ENCODE data around the gene MRPL28.
"Not testable (repeated sequence)": the region's sequence is repeated elsewhere in the genome, so short reads cannot be mapped to it uniquely, and the experiment has no call there.

MRPL28 gene

GRCh38 chr16:339680-340079 is 30.7 kb downstream of the MRPL28 start:
- no peak for DNase-seq (ENCODE audit: low read depth)

- no peak for DNase-seq (ENCODE audit: low read depth)
These were observed 32.3 kb downstream of the MRPL28 start for GRCh38 chr16:337975-338575.

- no peak for DNase-seq (ENCODE audit: low read depth)
These were observed 32.9 kb downstream of the MRPL28 start for GRCh38 chr16:337437-337836.

GRCh38 chr16:336269-336668 is 34.1 kb downstream of the MRPL28 start:
- no peak for DNase-seq (ENCODE audit: low read depth)

- not testable (repeated sequence) for DNase-seq (ENCODE audit: low read depth)
These were observed 35.3 kb downstream of the MRPL28 start for GRCh38 chr16:334861-335632.

- DNase-seq (ENCODE audit: low read depth) = not testable (repeated sequence)
These were observed 36.0 kb downstream of the MRPL28 start for GRCh38 chr16:334164-334832.

GRCh38 chr16:333406-334094 is 36.8 kb downstream of the MRPL28 start:
- DNase-seq (ENCODE audit: low read depth) = no peak

- not testable (repeated sequence) for DNase-seq (ENCODE audit: low read depth)
These were observed 39.0 kb downstream of the MRPL28 start for GRCh38 chr16:331181-331814.

GRCh38 chr16:330741-331140 is 39.6 kb downstream of the MRPL28 start:
- no peak for DNase-seq (ENCODE audit: low read depth)

- DNase-seq (ENCODE audit: low read depth) = no peak
These were observed 44.8 kb downstream of the MRPL28 start for GRCh38 chr16:325375-326145.

- DNase-seq (ENCODE audit: low read depth) = no peak
These were observed 45.6 kb downstream of the MRPL28 start for GRCh38 chr16:324451-325334.

GRCh38 chr16:324201-324450 is 46.2 kb downstream of the MRPL28 start:
- DNase-seq (ENCODE audit: low read depth) = no peak

GRCh38 chr16:322476-323143 is 47.7 kb downstream of the MRPL28 start:
- no peak for DNase-seq (ENCODE audit: low read depth)

- DNase-seq (ENCODE audit: low read depth) = no peak
These were observed 48.8 kb downstream of the MRPL28 start for GRCh38 chr16:321532-321931.

GRCh38 chr16:320206-320605 is 50.1 kb downstream of the MRPL28 start:
- DNase-seq (ENCODE audit: low read depth) = no peak

GRCh38 chr16:318628-319027 is 51.7 kb downstream of the MRPL28 start:
- no peak for DNase-seq (ENCODE audit: low read depth)

- DNase-seq (ENCODE audit: low read depth) = no peak
These were observed 52.8 kb downstream of the MRPL28 start for GRCh38 chr16:317583-317982.

All from CMK (cell line).